Esophagus squamous epithelium (tissue), 4 donors: ENCODE data around the gene CNTNAP2.

ENCODE experiments used
- CTCF ChIP-seq, 6 experiments: fragments of 450-650 bp in 4 of 6; fragments of 200-600 bp in 2 of 6; sonication (generic) in 2 of 6; IDR thresholded peaks; one replicate each; pipeline ENCODE4 v1.5.1; 2016 to 2019; ENCODE audit warnings: antibody characterized with exemption in 6 of 6, mild to moderate bottlenecking in 4 of 6, moderate library complexity in 4 of 6
- POLR2A ChIP-seq, 4 donors: fragments of 450-650 bp; IDR thresholded peaks; one replicate each; pipeline ENCODE4 v1.6.1; 2017; ENCODE audit warnings: antibody characterized with exemption in 4 of 4, mild to moderate bottlenecking in 4 of 4, moderate library complexity in 3 of 4

- TF ChIP-seq CTCF (IDR thresholded peaks at IDR 0.05), result no peak
- TF ChIP-seq POLR2A (IDR thresholded peaks at IDR 0.05), result no peak
These were observed 603.6 kb downstream of the CNTNAP2 start for GRCh38 chr7:146720195-146720594.
